Activated CD4-positive, alpha-beta memory T cell treated with anti-CD3 and anti-CD28 coated beads for 36 hours (primary cell): ENCODE data around the gene TFPI. TPM values are rescaled to one million over a fixed set of nuclear protein-coding genes. Genes with fewer than 3 reads are reported as not detected.

Experiments
- CTCF ChIA-PET: fragments of 350-600 bp; sonication (Branson Sonifier 250); formaldehyde crosslinking; loops from one replicate; lab custom pipeline; 2021; ENCODE audit warnings: antibody characterized with exemption, inconsistent platforms; lab: Charles Lee
- POLR2A ChIA-PET: fragments of 350-600 bp; sonication (Branson Sonifier 250); formaldehyde crosslinking; loops from one replicate; lab custom pipeline; 2021; ENCODE audit warnings: antibody characterized with exemption; lab: Charles Lee
- DNase-seq: peaks from one replicate; pipeline ENCODE4 v3.0.0-alpha.2; 2020
- H3K27ac Mint-ChIP-seq: one replicate; pipeline ENCODE4 v1.8.0; 2021; ENCODE audit warnings: mixed read lengths
- H3K27me3 Mint-ChIP-seq: one replicate; pipeline ENCODE4 v1.8.0; 2021; ENCODE audit warnings: mixed read lengths
- H3K36me3 Mint-ChIP-seq: one replicate; pipeline ENCODE4 v1.8.0; 2021; ENCODE audit warnings: mixed read lengths
- H3K4me1 Mint-ChIP-seq: one replicate; pipeline ENCODE4 v1.8.0; 2021; ENCODE audit warnings: low read depth, mixed read lengths
- H3K4me3 Mint-ChIP-seq: one replicate; pipeline ENCODE4 v1.8.0; 2021; ENCODE audit warnings: mild to moderate bottlenecking, mixed read lengths
- H3K9me3 Mint-ChIP-seq: one replicate; pipeline ENCODE4 v1.8.0; 2021; ENCODE audit warnings: mixed read lengths
- intact Hi-C: fragments of 100-400 bp; cut with micrococcal nuclease; formaldehyde crosslinking; loops from one replicate; pipeline ENCODE4 v1.15.1; 2023
- total RNA-seq, 2 experiments: library from RNA; stranded (reverse); gene quantifications; one replicate each; pipeline ENCODE4 v1.2.3, GENCODE V29; 2021

Gene TFPI
- total RNA-seq, 2 experiments from 2014 or later, result not detected

GRCh38 chr2:187509667-187510417 lies 44.4 kb downstream of the TFPI start:
- peaks cover 10% of the 10 kb centered on the region for H3K27me3 Mint-ChIP-seq
- ChIA-PET POLR2A (no interaction called here), CTCF (no interaction called here)
- H3K36me3 Mint-ChIP-seq, result no peaks in the 10 kb centered on the region
- peaks cover 3% of the 10 kb centered on the region for H3K9me3 Mint-ChIP-seq
- no peaks in the 10 kb centered on the region for H3K4me1 Mint-ChIP-seq
- no peak overlapping the region for H3K4me3 Mint-ChIP-seq
- DNase-seq, result no peak
- intact Hi-C loops, result no loop called here
- H3K27ac Mint-ChIP-seq, result no peak overlapping the region

DNA sequence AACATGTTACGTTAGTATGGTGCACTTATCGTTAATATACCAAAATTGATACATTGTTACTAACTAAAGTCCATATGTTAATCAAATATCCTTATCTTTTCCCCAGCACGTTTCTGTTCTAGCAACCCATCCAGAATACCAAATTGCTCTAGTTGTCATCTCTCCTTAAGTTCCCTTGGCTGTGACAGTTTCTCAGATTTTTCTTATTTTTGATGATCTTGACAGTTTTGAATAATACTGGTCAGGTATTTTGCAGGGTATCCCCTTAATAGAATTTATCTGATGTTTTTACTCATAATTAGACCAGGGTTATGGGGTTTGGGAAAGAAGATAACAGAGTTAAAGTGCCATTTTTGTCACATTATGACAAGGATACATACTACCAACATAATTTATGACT lies 47.8 kb downstream of the TFPI start:
- no peak for DNase-seq
- peaks cover 13% of the 10 kb centered on the region for H3K27me3 Mint-ChIP-seq
- no peaks in the 10 kb centered on the region for H3K4me1 Mint-ChIP-seq
- ChIA-PET CTCF (no interaction called here), POLR2A (no interaction called here)
- intact Hi-C loops, result no loop called here
- peaks cover 3% of the 10 kb centered on the region for H3K9me3 Mint-ChIP-seq
- no peaks in the 10 kb centered on the region for H3K36me3 Mint-ChIP-seq
- H3K27ac Mint-ChIP-seq, result no peak overlapping the region
- H3K4me3 Mint-ChIP-seq, result no peak overlapping the region

DNA sequence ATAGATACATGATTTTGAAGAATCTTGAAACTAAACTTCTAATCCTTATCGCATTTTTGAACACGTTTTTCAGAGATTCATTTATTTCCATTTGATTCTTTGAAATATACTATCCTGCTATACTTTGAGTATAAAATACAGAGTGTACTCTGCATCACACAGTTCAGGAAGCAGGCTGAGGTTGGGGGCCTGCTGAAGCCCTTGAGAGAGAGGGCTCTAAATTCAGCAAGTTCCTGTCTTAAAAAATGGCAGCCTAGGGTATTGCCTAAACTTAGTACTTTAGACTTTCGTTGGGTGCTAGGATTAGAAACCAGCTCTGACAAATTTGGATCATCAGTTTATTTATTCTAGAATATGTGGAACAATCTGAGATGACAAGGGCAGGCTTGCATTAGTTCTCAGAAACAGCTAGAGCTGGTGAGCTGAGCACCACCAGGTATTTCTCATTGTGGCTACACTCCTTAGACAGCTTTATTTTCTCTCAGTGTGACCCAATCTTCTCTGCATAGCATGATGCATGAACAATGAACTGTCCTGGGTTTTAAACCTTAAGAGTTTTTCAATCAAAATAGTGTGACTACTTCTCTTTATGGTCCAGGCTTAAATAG lies 49.1 kb downstream of the TFPI start:
- Mint-ChIP-seq H3K36me3 (no peaks in the 10 kb centered on the region), H3K27me3 (peaks cover 10% of the 10 kb centered on the region), H3K27ac (no peak overlapping the region), H3K4me3 (no peak overlapping the region), H3K9me3 (peaks cover 3% of the 10 kb centered on the region), H3K4me1 (no peaks in the 10 kb centered on the region)
- intact Hi-C loops, result no loop called here
- CTCF ChIA-PET, result no interaction called here
- no peak for DNase-seq
- POLR2A ChIA-PET, result no interaction called here

DNA sequence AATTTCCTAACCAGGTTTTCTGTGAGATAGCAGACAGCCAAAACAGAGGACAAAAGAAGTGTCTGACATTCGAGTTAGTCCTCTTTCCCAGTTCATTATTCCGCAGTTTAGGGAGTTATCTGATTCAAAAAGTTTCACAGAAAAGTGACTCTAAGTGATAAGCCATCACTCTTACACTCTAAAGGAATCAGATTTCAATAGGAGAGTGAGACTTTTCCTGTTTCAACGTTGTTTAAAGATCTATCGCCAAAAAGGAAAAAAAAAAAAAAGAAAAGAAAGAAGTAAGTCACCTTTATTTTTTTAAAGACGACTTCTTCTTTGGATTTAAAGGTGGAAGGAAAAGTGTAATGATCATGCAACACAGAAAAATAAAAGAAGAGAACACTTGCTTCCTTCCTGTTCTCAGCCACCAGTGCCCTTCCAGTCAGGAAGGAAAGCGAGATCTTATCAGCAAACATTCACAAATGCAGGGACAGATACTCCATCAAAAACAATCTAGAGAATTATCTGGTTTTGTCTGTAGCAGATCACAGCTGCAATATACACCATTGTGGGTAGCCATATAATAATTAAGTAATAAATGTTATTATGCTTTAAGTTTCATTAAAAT lies 49.8 kb downstream of the TFPI start:
- DNase-seq, result no peak
- Mint-ChIP-seq H3K27ac (no peak overlapping the region), H3K4me3 (no peak overlapping the region), H3K4me1 (no peaks in the 10 kb centered on the region), H3K27me3 (peaks cover 6% of the 10 kb centered on the region), H3K9me3 (peaks cover 3% of the 10 kb centered on the region), H3K36me3 (no peaks in the 10 kb centered on the region)
- ChIA-PET CTCF (no interaction called here), POLR2A (no interaction called here)
- intact Hi-C loops, result loop anchor here (5.0 kb wide), 1 partner anchor 1908 kb away; no protein-coding TSS in a partner anchor

GRCh38 chr2:187503700-187504099 lies 50.5 kb downstream of the TFPI start:
- no peak overlapping the region for H3K4me3 Mint-ChIP-seq
- ChIA-PET POLR2A (no interaction called here), CTCF (interaction anchor here (2.4 kb wide), 1 partner anchor 11 kb away, joined by 6 read pairs; no protein-coding TSS in a partner anchor)
- intact Hi-C loops, result loop anchor here (5.0 kb wide), 1 partner anchor 1909 kb away; no protein-coding TSS in a partner anchor
- H3K36me3 Mint-ChIP-seq, result no peaks in the 10 kb centered on the region
- peaks cover 6% of the 10 kb centered on the region for H3K27me3 Mint-ChIP-seq
- no peak overlapping the region for H3K27ac Mint-ChIP-seq
- H3K4me1 Mint-ChIP-seq, result no peaks in the 10 kb centered on the region
- no peak for DNase-seq
- H3K9me3 Mint-ChIP-seq, result peaks cover 3% of the 10 kb centered on the region

DNA sequence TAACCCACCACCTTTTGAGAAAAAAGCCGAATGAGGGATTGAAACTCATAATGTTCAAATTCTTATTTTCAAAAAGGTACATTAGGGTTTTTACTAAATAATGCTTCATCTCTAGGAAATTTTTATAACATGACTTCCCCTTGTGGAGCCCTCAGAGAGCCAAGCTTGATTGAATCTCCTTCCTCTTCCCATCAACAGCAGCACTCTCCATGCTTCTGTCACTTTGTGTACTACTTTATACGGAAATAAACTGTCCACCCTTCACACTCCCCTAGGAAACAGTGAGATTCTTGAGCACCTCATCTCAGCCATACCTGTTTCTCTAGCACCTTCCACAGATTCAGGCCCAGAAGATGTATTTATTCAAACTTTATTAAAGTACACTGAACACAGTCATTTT lies 51.8 kb downstream of the TFPI start:
- Mint-ChIP-seq H3K9me3 (peaks cover 3% of the 10 kb centered on the region), H3K4me1 (no peaks in the 10 kb centered on the region), H3K4me3 (no peak overlapping the region), H3K27me3 (peaks cover 6% of the 10 kb centered on the region), H3K27ac (no peak overlapping the region), H3K36me3 (no peaks in the 10 kb centered on the region)
- ChIA-PET CTCF (interaction anchor here (2.4 kb wide), 1 partner anchor 9 kb away, joined by 6 read pairs; no protein-coding TSS in a partner anchor), POLR2A (no interaction called here)
- intact Hi-C loops, result loop anchor here (5.0 kb wide), 1 partner anchor 1910 kb away; no protein-coding TSS in a partner anchor
- DNase-seq, result no peak

GRCh38 chr2:187500585-187501359 lies 53.5 kb downstream of the TFPI start:
- H3K27me3 Mint-ChIP-seq, result peaks cover 4% of the 10 kb centered on the region
- POLR2A ChIA-PET, result no interaction called here
- H3K4me1 Mint-ChIP-seq, result no peaks in the 10 kb centered on the region
- no peak overlapping the region for H3K27ac Mint-ChIP-seq
- no peak for DNase-seq
- H3K36me3 Mint-ChIP-seq, result no peaks in the 10 kb centered on the region
- H3K9me3 Mint-ChIP-seq, result no peaks in the 10 kb centered on the region
- intact Hi-C loops, result loop anchor here (1.0 to 5.0 kb wide), 2 partner anchors 80 to 1912 kb away; no protein-coding TSS in a partner anchor
- no peak overlapping the region for H3K4me3 Mint-ChIP-seq
- CTCF ChIA-PET, result interaction anchor here (0.6 to 2.6 kb wide), 20 partner anchors 8 to 1907 kb away, joined by 3 to 31 read pairs (median 4); no protein-coding TSS in a partner anchor

DNA sequence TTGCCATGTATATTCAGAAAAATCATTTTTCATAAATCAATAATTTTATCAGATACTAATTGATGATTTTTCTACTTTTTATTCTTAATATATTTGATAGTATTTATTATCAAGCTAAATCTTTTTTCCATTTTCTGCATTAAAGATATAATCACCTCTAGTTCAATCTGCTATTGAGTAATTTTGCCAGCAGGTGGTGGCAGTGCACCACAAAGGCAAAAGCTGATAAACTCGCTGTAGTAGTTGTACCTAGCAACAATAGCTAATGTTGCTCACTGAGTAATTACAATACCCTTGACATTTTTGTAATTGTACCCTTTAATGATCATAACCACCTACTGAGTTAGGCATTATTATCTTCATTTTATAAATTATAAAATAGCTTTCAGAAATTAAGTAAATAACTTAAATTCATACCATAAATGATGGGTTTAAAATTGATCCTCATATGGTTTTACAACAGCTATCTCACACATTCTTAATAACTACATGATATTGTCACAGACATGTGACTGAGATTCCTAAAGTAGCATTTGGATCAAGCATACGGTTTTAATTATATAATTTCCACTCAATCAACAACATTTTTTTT lies 54.2 kb downstream of the TFPI start:
- Mint-ChIP-seq H3K4me1 (no peaks in the 10 kb centered on the region), H3K4me3 (no peak overlapping the region), H3K27ac (no peak overlapping the region), H3K9me3 (no peaks in the 10 kb centered on the region), H3K27me3 (peaks cover 4% of the 10 kb centered on the region), H3K36me3 (no peaks in the 10 kb centered on the region)
- POLR2A ChIA-PET, result no interaction called here
- CTCF ChIA-PET, result interaction anchor here (0.6 to 2.6 kb wide), 19 partner anchors 14 to 1907 kb away, joined by 3 to 31 read pairs (median 4); no protein-coding TSS in a partner anchor
- DNase-seq, result peak; percentile 51
- intact Hi-C loops, result loop anchor here (1.0 to 5.0 kb wide), 3 partner anchors 80 to 1912 kb away; no protein-coding TSS in a partner anchor

- ChIA-PET CTCF (interaction anchor here (0.9 to 2.6 kb wide), 2 partner anchors 83 to 176 kb away, joined by 3 to 31 read pairs; no protein-coding TSS in a partner anchor), POLR2A (no interaction called here)
- intact Hi-C loops, result loop anchor here (2.0 kb wide), 1 partner anchor 1015 kb away; no protein-coding TSS in a partner anchor
- Mint-ChIP-seq H3K4me1 (no peaks in the 10 kb centered on the region), H3K4me3 (no peak overlapping the region), H3K9me3 (no peaks in the 10 kb centered on the region), H3K36me3 (no peaks in the 10 kb centered on the region), H3K27ac (no peak overlapping the region), H3K27me3 (peaks cover 4% of the 10 kb centered on the region)
- DNase-seq, result no peak
These were observed 56.3 kb downstream of the TFPI start for GRCh38 chr2:187497858-187498463.

- intact Hi-C loops, result no loop called here
These were observed 57.1 kb downstream of the TFPI start for GRCh38 chr2:187497140-187497539.

GRCh38 chr2:187495324-187495723 lies 58.9 kb downstream of the TFPI start:
- H3K9me3 Mint-ChIP-seq, result no peaks in the 10 kb centered on the region
- H3K27me3 Mint-ChIP-seq, result no peaks in the 10 kb centered on the region
- no peak overlapping the region for H3K27ac Mint-ChIP-seq
- no peaks in the 10 kb centered on the region for H3K36me3 Mint-ChIP-seq
- intact Hi-C loops, result no loop called here
- CTCF ChIA-PET, result no interaction called here
- H3K4me3 Mint-ChIP-seq, result no peak overlapping the region
- POLR2A ChIA-PET, result no interaction called here
- no peak for DNase-seq
- H3K4me1 Mint-ChIP-seq, result no peaks in the 10 kb centered on the region

More at GRCh38 chr2:187497140-187497539, 57.1 kb downstream of the TFPI start:
- ChIA-PET CTCF (no interaction called here), POLR2A (no interaction called here)
- Mint-ChIP-seq H3K4me1 (no peaks in the 10 kb centered on the region), H3K36me3 (no peaks in the 10 kb centered on the region), H3K9me3 (no peaks in the 10 kb centered on the region), H3K4me3 (no peak overlapping the region), H3K27me3 (no peaks in the 10 kb centered on the region), H3K27ac (no peak overlapping the region)
- no peak for DNase-seq
